HG03354 (cell line): ENCODE results near the gene MAGI1.

Experiments used
- ATAC-seq: cut with Tn5 transposase; IDR thresholded peaks from one replicate; pipeline ENCODE4 v1.9.1; 2021; ENCODE audit warnings: mild to moderate bottlenecking; ENCODE audit not compliant: unreplicated experiment, poor library complexity, severe bottlenecking

MAGI1 gene

DNA sequence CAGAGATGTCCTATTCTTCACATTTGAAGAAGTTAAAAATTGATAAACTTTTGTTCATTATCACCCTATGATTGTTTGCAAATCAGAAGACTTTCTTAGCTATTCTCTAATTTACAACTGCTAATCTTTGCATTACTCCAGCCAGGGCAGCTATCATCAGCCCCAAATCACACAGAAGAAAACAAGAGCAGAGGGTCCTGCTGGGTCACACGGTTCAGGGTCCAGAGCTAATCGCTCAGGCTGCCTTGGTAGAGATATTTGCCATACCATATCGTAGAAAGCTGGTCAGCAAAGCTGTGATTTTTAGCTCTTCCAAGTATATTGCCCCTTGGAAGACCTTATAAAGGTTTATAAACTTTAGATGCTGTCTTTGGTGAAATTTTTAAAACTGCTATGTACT, 181.4 kb downstream of the MAGI1 start:
- no peak for ATAC-seq

DNA sequence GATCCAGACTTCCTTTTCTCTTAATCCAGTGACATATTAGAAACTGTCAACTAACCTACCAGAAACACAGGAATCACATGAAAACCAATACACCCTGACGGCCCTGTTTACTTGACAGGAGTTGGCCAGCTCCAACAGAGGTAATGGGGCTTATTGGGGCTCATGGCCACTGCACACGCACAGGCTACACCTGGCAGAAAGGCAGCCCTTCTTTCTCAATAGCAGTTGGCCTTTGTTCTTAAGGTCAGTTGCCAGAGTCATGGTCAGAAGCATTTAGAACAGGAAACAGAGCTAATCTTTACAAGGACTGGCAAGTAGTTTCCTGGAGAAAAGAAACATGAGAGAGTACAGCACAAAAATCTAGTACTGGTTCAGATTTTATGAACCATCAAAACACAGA, 181.8 kb downstream of the MAGI1 start:
- no peak for ATAC-seq

DNA sequence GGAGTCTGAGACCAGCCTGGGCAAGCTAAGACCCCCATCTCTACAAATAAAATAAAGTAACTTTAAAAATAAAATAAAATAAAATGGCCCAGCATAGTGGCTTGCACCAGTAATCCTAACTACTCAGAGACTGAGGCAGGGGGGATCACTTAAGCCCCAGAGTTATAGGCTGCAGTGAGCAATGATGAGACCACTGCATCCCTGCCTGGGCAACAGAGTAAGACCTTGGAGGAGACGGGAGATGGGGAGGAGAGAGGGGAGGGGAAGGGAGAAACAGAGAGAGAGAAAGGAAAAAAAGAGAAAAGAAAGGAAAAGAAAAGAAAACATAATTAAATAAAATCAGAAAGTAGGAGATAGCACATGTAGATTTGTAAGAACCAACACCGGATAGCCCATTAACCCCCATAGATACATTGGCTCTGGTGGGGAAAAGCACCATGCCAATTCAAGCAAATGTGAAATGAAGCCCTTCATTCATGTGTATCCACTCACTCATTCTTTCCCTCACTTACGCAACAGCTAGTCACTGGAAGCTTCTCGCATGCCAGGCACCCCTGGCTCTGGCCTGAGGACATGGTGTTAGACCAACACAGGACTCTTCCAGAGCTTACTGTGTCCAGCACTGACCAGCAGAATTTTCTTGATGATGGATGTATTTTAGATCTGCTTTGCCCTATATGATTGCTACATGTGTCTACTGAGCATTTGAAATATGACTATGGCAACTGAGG, 183.2 kb downstream of the MAGI1 start:
- no peak for ATAC-seq

DNA sequence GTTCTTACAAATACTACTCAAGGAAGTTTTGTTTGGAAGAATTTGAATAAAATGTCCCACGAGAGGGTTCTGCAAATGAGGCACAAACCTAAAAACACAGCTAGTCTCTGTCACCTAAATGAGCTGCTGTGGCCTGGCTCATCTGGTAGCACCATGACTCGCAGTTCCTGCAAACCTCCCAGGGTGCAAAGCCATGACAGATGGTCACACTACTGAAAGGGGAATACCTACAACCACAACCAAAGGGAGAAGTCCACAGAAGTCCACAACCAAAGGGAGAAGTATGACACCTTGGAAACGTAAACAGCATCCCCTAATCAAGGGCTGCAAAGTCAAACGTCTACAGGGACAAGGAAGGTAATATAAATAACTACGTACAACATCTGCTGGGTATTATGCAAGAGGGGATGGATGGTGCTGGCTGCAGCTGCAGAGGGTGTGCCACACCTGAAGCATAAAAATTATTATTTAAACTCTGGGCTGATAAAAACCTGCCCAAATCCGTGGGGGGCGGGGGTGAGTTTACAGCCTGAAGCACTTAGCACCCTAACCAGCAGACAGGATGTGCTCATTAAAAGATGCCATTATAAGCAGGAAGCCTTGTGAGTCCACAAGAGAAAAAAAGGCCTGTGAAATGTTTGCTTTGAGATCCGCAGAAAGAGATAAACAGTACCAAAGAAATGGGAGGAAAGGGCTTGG, 184.0 kb downstream of the MAGI1 start:
- ATAC-seq: no peak

DNA sequence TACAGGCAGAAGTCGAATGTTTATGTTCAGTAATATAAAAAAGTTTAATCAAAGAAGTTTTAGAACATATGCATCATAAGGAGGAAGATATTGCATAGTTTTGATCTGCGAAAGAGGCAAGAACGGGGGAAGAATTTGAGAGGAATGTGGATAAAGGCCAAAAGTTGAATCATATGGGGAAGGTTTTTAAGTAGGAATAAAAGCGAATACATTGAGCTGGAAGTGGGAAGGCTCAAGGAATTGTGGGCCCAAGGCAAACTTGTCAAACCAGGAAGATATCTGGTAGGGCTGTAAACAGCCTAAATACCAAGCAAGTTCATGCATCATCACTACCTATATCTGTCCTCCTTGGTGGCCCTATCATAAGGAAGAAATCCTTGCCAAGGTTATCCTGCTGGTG, 186.9 kb downstream of the MAGI1 start:
- no peak for ATAC-seq

DNA sequence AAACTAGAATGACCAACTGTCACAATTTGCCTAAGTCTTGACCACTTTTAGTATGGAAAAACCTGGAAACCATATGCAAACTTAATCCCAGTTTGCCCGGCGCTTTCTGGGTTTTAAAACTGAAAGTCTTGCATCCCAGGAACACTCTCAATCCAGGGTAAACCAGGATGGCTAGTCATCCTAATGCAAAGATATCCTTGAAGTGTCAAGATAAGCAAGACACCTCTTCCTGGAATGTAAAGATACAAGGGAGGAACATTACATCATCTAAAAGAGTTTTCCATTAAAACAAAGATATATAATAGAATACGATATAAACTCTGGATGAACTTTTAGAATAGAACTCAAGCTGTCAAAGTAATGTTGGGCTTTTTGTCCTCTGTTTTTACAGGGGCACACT, 188.5 kb downstream of the MAGI1 start:
- no peak for ATAC-seq

DNA sequence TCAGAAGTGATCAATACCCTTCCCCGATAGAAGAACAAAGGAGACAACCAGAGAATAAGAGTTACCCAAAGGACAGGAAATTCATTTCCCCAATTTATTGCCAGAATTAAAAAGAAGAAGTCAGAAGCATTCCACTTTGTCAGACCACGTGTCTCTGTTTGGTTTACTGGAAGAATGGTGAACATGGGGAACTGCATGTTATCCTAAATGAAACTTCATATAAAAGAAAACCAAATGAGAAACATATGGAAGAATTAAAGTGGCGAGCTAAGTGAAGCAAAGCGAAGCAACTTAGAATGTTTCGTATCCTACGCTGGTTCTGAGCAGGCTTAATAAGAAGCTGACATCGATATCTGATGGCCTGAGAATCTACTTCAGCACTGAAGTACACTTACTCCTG, 190.7 kb downstream of the MAGI1 start:
- ATAC-seq: no peak

DNA sequence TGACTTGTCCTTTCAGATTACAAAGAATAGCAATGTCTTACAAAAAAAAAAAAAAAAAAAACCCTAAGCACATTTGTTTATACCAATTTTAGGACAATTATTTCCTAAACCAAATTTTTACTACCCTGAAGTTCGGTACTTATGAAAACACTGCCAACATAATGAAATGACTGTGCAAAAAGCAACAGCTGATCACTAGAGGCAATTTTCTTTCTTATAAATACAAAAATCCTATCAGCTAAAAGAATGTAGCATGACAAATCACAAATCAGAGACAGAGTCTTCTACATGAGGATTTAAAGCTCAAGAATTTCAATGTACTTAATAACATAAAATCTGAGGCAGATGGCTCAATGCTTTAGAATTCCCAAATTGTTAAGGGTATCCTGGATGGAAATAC, 191.8 kb downstream of the MAGI1 start:
- no peak for ATAC-seq

DNA sequence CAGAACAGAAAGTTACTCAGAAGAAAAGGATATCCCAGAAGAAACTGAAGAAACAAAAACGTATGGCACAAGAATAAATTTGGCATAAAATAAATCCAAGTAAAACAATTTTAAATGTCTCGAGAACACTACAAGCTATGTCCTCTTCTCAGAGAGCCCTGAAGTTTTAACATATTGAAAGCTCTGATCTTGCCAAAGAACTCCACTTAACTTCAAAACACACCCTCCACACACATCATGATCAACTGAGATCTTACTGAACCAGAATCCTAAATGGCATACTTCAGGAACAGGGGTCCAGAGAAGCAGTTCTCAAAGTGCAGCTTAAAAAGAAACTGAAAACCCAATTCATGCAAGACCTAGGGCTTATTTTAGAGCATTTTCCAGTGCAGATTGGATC, 194.3 kb downstream of the MAGI1 start:
- ATAC-seq: no peak

DNA sequence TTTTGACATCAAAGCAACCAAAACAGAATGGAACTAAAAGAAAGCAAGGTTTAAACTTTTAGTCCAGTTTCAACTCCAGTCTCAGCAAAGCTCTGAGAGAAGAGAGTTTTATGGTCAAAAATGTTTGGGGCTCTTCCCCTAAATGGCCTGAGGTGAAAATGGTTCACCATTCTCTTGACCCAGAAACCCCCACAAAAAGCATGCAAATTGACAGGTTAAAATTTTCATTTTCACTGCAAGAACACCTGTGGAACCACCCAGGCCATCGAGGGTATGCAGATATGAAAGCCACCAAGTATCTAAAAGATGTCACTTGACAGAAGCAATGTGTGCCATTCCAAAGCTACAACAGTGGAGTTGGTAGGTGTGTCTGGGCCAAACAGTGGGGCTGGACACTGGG, 195.0 kb downstream of the MAGI1 start:
- no peak for ATAC-seq

DNA sequence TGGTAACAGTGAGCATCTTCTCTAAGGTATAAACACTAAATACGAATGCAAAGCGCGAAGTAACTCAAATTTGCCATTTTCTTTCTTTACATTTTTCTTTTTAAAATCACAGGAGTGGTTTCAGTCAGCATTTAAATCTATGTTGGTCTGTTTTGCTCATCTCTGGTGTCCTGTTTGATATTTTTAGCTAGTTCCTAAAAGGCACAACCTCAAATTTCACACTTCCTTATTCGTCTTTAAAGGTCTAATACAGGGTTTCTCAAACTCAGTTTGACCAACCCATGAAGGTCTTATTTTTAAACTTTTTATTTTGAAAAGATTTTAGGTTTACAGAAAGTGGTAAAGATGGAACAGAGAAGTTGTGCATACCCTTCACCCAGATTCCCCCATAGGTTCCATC, 201.1 kb downstream of the MAGI1 start:
- no peak for ATAC-seq

DNA sequence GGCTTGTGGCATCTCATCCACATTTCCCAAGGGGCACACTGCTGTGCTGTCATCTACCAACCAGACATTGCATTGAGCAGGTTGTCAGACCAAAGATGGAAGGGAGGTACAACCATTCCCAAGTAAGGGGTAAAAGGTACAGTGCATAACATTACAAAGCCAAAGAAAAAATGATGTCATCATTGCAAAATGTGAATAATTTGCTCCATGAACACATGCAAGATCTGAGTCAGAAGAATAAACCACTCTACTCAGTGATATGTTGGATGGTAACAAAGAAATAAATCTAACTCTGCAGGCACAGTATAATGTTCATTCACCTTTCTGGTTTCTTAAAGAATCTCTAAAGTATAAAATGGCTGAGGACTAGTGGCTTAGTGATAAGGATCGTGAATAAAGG, 202.7 kb downstream of the MAGI1 start:
- no peak for ATAC-seq

DNA sequence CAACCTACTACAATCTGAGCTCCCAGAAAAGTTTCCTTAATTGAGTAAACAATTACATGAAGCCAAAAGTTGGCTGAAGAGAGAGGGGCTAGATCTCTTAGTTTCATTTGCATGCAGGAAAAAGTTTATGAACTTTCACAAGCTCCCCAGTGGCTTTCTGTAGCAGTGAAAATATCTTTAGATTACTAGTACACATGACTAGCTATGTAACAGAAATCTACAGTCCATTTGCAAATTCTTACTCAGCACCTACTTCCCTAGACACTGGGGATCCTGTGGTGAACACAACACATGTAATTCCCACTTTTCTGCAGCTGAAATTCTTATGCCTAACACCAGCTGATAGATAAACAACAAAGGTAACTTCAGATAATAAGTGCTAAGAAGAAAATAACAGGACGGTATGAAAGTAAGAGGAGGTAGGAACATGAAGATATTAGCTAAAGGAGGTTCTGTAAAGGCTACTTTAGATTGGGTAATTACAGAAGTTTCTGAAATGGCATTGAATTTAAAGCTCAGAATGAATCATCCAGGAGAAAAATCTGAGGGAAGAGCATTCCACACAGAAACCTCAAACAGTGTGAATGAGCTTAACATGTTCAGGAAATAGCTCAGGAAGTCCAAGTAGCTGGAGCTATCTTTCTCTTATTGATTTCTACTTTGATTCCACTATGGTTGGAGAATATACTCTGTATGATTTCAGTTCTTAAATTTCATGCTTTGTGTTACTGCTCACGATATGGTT, 204.8 kb downstream of the MAGI1 start:
- ATAC-seq: no peak

DNA sequence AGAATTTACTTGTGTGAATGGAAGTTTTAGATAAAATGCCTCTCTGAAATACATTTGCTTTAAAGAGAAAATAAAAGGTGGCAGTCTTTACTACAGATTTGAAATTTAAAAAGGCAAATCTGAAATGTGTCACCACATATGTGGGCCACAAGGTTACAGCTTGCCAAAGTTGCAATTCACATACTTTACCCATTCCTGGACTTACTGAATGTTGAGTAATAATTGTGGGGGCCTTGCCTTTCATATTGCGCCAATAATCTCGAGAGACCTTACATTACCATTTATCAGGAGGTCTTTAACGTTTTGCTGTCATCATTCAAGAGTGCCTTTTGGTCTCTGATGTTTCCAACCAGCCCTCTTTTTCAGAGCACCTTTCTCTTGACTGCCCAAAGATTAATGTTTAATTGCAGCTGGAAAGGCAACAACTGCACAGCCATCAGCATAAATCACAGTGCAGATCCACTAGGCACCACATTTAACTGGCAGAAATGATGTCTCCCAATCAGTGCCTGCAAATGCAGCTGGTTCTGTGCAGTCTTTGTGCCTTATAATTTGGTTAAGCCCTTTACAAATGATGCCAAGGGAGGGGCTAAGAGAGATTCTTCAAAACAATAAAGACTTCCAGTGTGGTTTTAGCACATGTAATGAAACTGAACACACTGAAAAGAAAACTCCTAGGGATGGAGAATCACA, 206.8 kb downstream of the MAGI1 start:
- ATAC-seq: no peak

DNA sequence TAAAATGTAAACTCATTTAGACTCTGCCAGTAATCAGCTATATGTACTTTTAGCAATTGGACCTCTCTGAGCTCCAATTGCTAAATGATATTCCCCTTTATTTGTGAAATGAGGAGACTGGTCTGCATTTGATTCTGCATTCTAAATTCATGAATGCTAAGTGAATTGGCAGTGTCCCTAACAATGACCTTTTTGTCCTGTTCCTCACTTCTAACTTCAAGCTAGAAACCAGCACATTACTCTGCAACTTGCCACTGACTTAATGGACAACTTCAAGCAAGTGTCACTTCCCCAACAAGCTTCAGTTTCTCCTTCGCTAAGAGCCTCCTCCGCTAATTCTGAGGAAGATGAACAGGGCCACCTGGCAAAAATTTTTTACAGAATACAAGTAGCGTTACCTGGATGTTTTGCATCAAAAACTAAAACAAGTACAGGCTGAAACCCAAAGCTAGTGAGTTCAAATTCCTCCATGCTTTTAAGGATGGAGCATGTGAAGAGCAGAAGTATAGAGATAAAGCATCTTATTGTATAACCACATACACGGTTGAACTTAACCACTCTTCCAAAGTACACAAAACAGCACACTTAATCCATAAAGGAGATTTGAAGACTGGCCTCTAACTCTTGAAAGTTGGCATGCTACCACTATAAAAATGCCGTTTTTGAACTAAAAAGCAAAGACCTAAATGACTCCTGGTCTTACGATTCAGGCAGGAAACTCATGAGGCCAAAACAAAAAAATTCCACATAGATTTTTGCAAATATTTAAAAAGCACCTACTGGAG, 207.6 kb downstream of the MAGI1 start:
- no peak for ATAC-seq

DNA sequence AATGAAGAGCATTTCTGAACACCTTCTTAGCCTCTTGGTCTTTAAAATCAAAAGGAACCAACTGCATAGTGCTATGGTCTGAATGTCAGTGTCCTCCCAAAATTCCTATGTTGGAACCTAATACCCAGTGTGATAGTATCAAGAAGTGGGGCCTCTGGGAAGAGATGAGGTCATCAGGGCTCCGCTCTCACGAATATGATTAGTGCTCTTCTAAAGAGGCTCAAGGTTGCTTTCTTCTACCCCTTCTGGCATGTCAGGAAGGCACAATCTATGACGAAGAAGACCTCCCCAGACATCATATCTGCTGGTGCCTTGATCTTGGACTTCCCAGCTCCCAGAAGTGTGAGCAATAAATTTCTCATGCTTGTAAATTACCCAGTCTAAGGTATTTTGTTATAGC, 209.5 kb downstream of the MAGI1 start:
- ATAC-seq: no peak

DNA sequence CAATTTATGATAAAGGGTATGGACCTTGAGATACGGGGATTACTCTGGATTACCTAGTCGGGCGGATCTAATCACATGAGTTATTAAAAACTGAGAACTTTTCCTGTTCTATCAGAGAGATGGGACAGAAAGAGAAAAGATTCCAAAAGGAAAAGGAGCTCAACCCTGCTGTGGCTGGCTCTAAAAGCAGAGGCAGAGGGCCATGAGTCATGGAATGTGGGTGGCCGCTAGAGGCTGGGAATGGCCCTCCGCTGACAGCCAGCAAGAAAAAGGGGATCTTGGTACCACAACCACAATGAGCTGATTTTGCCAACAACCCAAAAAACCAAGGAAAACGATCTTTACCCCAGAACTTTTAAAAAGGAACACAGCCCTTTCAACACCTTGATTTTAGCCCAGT, 210.0 kb downstream of the MAGI1 start:
- no peak for ATAC-seq

DNA sequence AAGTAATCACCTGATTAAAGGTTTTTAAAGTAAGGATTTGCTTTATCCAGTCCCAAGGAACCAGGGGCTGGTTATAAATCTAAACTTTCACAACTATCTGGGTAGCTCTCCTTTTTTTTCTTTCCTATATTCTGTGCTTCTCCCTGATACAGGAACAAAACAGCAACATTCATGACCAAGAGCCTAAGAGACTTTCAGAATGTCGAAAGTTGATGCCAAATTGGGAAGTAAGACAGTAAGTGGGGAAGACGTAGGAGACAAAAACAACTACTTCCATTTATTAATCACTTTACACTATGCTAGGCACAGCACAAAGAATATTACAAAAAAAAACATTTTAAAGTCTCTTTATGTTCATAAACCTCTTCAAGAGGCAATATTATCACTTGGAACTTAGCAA, 211.6 kb downstream of the MAGI1 start:
- no peak for ATAC-seq

DNA sequence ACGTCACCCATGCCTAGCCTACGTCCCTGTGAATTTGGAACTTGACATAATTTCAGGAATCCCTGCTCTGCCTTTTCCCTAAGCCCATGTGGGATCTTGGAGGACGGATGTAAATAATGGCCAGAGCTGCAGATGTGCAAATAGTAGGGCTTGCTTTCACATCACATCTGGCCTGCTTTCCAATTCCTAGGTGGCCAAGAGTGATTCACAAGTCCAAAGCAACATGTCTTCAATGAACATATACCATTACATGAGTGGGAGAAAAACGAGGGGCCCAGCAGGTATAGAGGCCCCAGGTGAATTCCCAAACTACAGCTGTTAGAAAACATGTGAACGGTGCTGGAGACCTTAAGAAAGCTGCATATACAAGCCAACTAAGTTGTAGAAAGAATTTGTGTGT, 214.6 kb downstream of the MAGI1 start:
- ATAC-seq: no peak

DNA sequence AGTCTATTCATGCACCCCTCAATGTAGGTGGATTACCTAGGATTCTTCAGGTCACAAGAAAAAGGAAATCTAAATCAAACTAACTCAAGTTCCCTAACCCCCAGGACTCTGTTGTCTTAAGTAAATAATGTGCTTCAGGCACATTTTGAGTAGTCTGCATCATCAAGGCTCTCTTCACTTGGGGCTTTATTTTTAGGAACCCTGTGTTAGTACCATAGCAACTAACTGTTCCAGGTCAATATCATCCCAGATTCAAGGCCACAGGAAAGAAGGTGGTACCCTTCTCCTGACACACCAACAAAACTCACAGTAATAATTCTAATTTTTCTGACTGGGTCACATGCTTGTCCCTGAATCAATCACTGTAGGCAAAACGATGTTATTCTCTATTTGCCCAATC, 218.1 kb downstream of the MAGI1 start:
- ATAC-seq: no peak
